ENCODE data around the gene CHD1L. TPM values are rescaled to one million over a fixed set of nuclear protein-coding genes. Genes with fewer than 3 reads are reported as not detected.

CHD1L gene
- total and polyA plus RNA-seq, 2 experiments from 2014 or later: 29.8 to 43.9 TPM

- no peaks in the 10 kb centered on the region for H3F3A ChIP-seq (replicated peaks; ENCODE audit: low read depth)
- Mint-ChIP-seq H3K36me3 (ENCODE audit: low read depth) (no peaks in the 10 kb centered on the region), H3K4me3 (no peak overlapping the region), H3K27me3 (ENCODE audit: insufficient read depth, low read depth, poor library complexity) (no peaks in the 10 kb centered on the region), H3K27ac (no peak overlapping the region), H3K9me3 (no peaks in the 10 kb centered on the region), H3K4me1 (no peaks in the 10 kb centered on the region)
- H3K36me3 ChIP-seq (ENCODE audit: insufficient read depth): no peaks in the 10 kb centered on the region
- no peaks in the 10 kb centered on the region for H4K20me1 ChIP-seq (replicated peaks; ENCODE audit: insufficient read depth)
- no peak overlapping the region for H3K27ac ChIP-seq (ENCODE audit: low read depth)
- peaks cover 5% of the 10 kb centered on the region; the same call in 1 of the 2 replicates for H3K9me2 ChIP-seq (ENCODE audit: insufficient read depth)
- ATAC-seq (no peak), DNase-seq (ENCODE audit: low spot score) (no peak)
- TF ChIP-seq STAT1 (IDR thresholded peaks at IDR 0.05; ENCODE audit: unreplicated experiment) (no peak), NANOG (IDR thresholded peaks at IDR 0.05; ENCODE audit: borderline replicate concordance) (no peak), EZH2 (IDR thresholded peaks at IDR 0.05; ENCODE audit: low read depth, unreplicated experiment) (no peak), JUNB (IDR thresholded peaks at IDR 0.05; ENCODE audit: unreplicated experiment) (no peak), CREB1 (CRISPR knock-in tag; IDR thresholded peaks at IDR 0.05; ENCODE audit: low read depth) (no peak), ZNF331 (CRISPR knock-in tag; IDR thresholded peaks at IDR 0.05; ENCODE audit: low read depth) (no peak), EZH2phosphoT487 (IDR thresholded peaks at IDR 0.05; ENCODE audit: unreplicated experiment) (no peak), CTCF (conservative IDR thresholded peaks at IDR 0.05; ENCODE audit: low read depth in 2 of 2) (no peak), POLR2AphosphoS5 (IDR thresholded peaks at IDR 0.05; ENCODE audit: low read depth) (no peak), ZNF114 (CRISPR knock-in tag; IDR thresholded peaks at IDR 0.05) (no peak)
- TF ChIP-seq, protein P1, sequence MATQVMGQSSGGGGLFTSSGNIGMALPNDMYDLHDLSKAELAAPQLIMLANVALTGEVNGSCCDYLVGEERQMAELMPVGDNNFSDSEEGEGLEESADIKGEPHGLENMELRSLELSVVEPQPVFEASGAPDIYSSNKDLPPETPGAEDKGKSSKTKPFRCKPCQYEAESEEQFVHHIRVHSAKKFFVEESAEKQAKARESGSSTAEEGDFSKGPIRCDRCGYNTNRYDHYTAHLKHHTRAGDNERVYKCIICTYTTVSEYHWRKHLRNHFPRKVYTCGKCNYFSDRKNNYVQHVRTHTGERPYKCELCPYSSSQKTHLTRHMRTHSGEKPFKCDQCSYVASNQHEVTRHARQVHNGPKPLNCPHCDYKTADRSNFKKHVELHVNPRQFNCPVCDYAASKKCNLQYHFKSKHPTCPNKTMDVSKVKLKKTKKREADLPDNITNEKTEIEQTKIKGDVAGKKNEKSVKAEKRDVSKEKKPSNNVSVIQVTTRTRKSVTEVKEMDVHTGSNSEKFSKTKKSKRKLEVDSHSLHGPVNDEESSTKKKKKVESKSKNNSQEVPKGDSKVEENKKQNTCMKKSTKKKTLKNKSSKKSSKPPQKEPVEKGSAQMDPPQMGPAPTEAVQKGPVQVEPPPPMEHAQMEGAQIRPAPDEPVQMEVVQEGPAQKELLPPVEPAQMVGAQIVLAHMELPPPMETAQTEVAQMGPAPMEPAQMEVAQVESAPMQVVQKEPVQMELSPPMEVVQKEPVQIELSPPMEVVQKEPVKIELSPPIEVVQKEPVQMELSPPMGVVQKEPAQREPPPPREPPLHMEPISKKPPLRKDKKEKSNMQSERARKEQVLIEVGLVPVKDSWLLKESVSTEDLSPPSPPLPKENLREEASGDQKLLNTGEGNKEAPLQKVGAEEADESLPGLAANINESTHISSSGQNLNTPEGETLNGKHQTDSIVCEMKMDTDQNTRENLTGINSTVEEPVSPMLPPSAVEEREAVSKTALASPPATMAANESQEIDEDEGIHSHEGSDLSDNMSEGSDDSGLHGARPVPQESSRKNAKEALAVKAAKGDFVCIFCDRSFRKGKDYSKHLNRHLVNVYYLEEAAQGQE (IDR thresholded peaks at IDR 0.05; ENCODE audit: unreplicated experiment): no peak
- no peak overlapping the region for H3K4me3 ChIP-seq
- H3K4me1 ChIP-seq (ENCODE audit: insufficient read depth): no peaks in the 10 kb centered on the region
- H3K4me2 ChIP-seq: no peak overlapping the region
- no peaks in the 10 kb centered on the region for H3K79me2 ChIP-seq (replicated peaks; ENCODE audit: insufficient read depth)
- H3K27me3 ChIP-seq (ENCODE audit: insufficient read depth): no peaks in the 10 kb centered on the region
- H2AFZ ChIP-seq: no peak overlapping the region
These were observed 39.9 kb upstream of the CHD1L start for GRCh38 chr1:147202576-147202975.

DNA sequence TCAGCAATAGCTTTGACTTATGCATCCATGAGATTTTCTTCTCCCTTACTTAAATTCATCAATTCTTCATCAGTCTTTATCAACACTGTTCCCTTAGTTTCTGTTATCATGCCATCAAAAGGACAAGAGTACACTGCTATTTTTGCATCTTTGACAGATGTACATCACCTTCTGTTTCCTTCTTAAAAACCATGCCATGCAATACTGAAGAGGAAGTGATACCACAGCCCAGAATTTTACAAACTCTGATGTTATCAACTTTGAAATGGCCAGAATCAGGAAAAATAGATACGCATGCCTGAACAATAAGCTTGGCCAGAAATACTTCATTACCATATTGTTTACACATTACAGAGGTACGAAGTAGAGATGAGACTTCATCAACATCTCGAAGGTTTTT lies 38.4 kb upstream of the CHD1L start:
- DNase-seq (ENCODE audit: low spot score) (no peak), ATAC-seq (no peak)
- Histone ChIP-seq H2AFZ (no peak overlapping the region), H3K27ac (ENCODE audit: low read depth) (no peak overlapping the region), H3K79me2 (replicated peaks; ENCODE audit: insufficient read depth) (no peaks in the 10 kb centered on the region), H3F3A (replicated peaks; ENCODE audit: low read depth) (no peaks in the 10 kb centered on the region), H3K9me2 (ENCODE audit: insufficient read depth) (peaks cover 5% of the 10 kb centered on the region; the same call in 1 of the 2 replicates), H3K4me2 (no peak overlapping the region), H3K4me1 (ENCODE audit: insufficient read depth) (no peaks in the 10 kb centered on the region), H3K27me3 (ENCODE audit: insufficient read depth) (no peaks in the 10 kb centered on the region), H3K4me3 (no peak overlapping the region), H3K36me3 (ENCODE audit: insufficient read depth) (no peaks in the 10 kb centered on the region), H4K20me1 (replicated peaks; ENCODE audit: insufficient read depth) (no peaks in the 10 kb centered on the region)
- no peak overlapping the region for H3K27ac Mint-ChIP-seq
- H3K36me3 Mint-ChIP-seq (ENCODE audit: low read depth): no peaks in the 10 kb centered on the region
- H3K27me3 Mint-ChIP-seq (ENCODE audit: insufficient read depth, low read depth, poor library complexity): peaks cover 1% of the 10 kb centered on the region
- no peaks in the 10 kb centered on the region for H3K4me1 Mint-ChIP-seq
- no peaks in the 10 kb centered on the region for H3K9me3 Mint-ChIP-seq
- H3K4me3 Mint-ChIP-seq: no peak overlapping the region
- no peak for TF ChIP-seq NANOG (IDR thresholded peaks at IDR 0.05; ENCODE audit: borderline replicate concordance)
- TF ChIP-seq EZH2phosphoT487 (IDR thresholded peaks at IDR 0.05; ENCODE audit: unreplicated experiment): no peak
- TF ChIP-seq, protein P1 (IDR thresholded peaks at IDR 0.05; ENCODE audit: unreplicated experiment): no peak
- TF ChIP-seq EZH2 (IDR thresholded peaks at IDR 0.05; ENCODE audit: low read depth, unreplicated experiment): no peak

Measured in GM23338 (cell line).